Activated naive CD8-positive, alpha-beta T cell (primary cell): Measurements from ENCODE around the gene KRT4.

Source experiments
- H3K27ac Mint-ChIP-seq: one replicate; pipeline ENCODE4 v1.8.0; 2021; ENCODE audit warnings: mixed read lengths
- H3K27me3 Mint-ChIP-seq: one replicate; pipeline ENCODE4 v1.8.0; 2021; ENCODE audit warnings: mixed read lengths
- H3K36me3 Mint-ChIP-seq: one replicate; pipeline ENCODE4 v1.8.0; 2021; ENCODE audit warnings: mixed read lengths
- H3K4me1 Mint-ChIP-seq: one replicate; pipeline ENCODE4 v1.8.0; 2021; ENCODE audit warnings: low read depth, mixed read lengths
- H3K4me3 Mint-ChIP-seq: one replicate; pipeline ENCODE4 v1.8.0; 2021; ENCODE audit warnings: mild to moderate bottlenecking, mixed read lengths
- H3K9me3 Mint-ChIP-seq: one replicate; pipeline ENCODE4 v1.8.0; 2021; ENCODE audit warnings: low read depth, mixed read lengths

KRT4 gene

DNA sequence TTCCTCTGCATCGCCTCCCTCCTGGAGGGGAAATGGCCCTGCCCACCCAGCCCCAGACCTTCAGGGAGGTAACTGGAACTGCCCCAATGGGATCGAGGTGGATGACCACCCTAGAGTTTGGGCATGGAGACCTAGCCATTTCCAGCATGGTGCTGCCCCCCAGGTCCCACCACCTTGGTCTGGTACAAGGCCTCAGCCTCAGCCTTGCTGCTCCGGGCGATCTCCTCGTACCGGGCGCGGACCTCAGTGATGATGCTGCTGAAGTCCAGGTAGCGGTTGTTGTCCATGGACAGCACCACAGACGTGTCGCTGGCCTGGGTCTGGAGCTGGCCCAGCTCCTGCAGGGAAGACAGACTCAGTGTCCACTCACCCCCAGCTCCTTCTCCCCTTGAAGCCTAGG, 30.5 kb upstream of the KRT4 start:
- Mint-ChIP-seq H3K36me3 (no peaks in the 10 kb centered on the region), H3K27me3 (no peaks in the 10 kb centered on the region), H3K4me3 (no peak overlapping the region), H3K27ac (no peak overlapping the region), H3K4me1 (peaks cover 6% of the 10 kb centered on the region), H3K9me3 (no peaks in the 10 kb centered on the region)

DNA sequence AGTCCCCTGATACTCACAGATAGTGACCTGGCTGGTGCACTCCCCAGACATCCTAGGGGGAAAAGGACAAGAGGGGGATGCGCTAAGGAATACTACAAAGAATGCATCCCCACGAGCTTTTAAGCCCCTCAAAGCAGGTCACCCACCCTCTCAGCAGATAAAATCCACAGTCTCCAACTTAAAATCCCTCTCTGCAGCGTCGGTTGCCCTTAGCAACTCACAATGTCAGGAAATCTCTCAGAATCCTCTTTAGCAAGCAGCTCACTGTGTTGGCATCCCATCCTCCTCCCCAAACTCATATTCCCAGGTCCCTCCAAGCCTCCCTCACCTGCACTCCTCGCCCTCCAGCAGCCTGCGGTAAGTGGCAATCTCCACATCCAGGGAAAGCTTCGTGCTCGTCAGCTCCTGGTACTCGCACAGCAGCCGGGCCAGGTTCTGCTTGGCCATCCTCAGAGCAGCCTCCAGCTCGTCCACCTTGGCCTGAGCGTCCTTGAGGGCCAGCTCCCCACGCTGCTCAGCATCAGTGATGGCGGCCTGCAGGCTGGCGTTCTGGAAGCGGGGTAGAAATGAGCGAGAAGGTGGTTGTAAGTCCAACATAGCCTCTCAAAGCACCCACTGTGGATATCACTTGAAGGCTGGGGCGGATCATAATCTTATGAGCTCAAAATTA, 25.7 kb upstream of the KRT4 start:
- H3K36me3 Mint-ChIP-seq: no peaks in the 10 kb centered on the region
- H3K4me1 Mint-ChIP-seq: peaks cover 50% of the 10 kb centered on the region
- no peaks in the 10 kb centered on the region for H3K27me3 Mint-ChIP-seq
- no peak overlapping the region for H3K4me3 Mint-ChIP-seq
- no peaks in the 10 kb centered on the region for H3K9me3 Mint-ChIP-seq
- peak overlapping the region; percentile 51 for H3K27ac Mint-ChIP-seq

DNA sequence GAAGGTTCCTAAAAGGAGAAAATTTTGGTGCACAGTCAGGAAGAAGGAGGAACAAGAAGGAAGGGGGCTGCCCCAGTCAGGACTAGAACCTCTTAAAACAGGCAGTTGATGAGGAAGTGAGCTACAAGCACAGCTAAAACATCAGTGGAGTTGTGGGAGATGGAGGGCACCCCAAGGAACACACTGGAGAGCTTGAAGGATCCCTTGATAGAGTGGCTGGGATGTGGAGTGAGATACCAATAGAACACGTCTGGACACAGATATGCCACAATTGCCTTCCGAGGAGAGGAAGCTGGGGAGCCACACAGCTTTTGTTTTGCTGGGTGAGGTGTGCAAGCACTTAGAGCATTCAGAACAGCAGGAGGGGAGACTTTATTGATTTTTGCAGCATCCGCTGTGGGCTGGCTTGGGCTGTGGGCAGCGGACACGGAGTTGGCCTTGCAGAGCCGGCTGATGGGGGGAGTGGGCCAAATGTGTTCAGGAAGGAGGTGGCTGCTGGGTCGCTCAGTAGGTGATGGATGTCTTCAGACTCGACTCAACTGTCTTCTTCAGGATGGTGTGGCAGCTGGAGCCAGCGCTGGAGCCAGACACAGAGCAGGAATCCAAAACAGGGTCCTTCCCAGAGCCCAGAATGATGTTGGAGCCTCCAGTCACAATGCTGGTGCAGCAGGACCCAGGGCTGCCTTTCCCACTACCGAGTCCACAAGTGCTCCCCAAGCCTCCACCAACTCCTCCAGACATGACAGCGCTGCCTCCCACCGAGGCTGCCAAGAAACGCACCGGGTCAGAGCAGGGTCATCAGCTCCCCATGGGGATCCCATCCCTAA, 24.9 kb upstream of the KRT4 start:
- H3K27me3 Mint-ChIP-seq: no peaks in the 10 kb centered on the region
- H3K27ac Mint-ChIP-seq: peak overlapping the region; percentile 71
- H3K36me3 Mint-ChIP-seq: no peaks in the 10 kb centered on the region
- peaks cover 52% of the 10 kb centered on the region for H3K4me1 Mint-ChIP-seq
- H3K9me3 Mint-ChIP-seq: no peaks in the 10 kb centered on the region
- H3K4me3 Mint-ChIP-seq: no peak overlapping the region

DNA sequence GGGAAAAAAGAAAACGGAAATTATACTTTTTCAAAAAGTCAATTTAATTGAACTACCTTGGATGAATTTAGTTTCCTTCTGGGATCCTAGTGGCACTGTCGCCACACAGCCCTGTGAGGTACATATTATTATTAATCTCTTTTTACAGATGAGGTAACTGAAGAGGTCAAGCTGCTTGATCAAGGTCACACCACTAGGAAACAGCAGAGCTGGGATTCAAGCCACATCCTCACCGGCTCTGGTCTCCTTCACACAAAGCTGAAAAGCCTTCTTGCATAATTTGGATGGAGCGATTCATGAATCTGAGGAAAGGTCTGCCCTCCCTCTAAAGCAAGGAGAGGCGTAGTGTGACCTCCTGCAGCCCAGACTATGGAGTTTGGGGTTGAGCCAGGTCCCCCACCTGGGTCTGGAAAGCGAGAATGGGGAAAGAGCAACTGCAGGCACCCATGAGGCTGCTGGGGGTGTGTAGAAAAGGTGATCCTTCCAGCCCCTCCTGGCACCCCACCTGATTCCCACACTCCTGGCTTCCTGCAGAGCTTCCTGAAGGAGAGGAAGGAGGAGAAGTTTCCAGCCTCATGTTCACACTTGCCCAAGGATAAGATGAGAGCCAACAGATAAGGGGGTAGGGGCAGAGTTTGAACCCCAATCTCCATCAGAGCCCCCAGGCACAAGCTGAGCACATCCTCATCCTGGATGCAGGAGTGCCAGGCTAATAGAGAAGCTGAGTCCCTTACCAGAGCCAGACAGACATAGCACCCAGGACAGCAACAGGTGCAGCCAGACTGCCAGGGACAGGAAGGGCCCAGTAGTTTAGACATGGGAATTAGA, 24.1 kb upstream of the KRT4 start:
- Mint-ChIP-seq H3K36me3 (no peaks in the 10 kb centered on the region), H3K27me3 (no peaks in the 10 kb centered on the region), H3K27ac (peak overlapping the region; percentile 99), H3K9me3 (no peaks in the 10 kb centered on the region), H3K4me3 (no peak overlapping the region), H3K4me1 (peaks cover 52% of the 10 kb centered on the region)

DNA sequence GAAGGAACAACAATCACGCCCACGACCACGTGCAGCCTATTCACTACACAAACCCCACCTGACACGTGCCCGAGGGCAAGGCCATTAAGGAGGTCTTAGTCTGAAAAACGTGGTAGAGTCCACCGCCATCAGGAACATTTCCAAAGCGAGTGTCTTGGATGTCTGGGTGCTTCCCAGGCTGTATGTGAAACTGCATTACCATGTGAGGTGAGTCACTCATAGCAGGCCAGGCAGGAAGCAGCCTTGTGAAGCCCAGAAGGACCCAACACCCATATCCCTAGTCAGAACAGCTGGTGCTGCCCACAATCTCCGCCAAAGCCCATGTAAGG, 23.5 kb upstream of the KRT4 start:
- Mint-ChIP-seq H3K27ac (peak overlapping the region; percentile 99), H3K9me3 (no peaks in the 10 kb centered on the region)

DNA sequence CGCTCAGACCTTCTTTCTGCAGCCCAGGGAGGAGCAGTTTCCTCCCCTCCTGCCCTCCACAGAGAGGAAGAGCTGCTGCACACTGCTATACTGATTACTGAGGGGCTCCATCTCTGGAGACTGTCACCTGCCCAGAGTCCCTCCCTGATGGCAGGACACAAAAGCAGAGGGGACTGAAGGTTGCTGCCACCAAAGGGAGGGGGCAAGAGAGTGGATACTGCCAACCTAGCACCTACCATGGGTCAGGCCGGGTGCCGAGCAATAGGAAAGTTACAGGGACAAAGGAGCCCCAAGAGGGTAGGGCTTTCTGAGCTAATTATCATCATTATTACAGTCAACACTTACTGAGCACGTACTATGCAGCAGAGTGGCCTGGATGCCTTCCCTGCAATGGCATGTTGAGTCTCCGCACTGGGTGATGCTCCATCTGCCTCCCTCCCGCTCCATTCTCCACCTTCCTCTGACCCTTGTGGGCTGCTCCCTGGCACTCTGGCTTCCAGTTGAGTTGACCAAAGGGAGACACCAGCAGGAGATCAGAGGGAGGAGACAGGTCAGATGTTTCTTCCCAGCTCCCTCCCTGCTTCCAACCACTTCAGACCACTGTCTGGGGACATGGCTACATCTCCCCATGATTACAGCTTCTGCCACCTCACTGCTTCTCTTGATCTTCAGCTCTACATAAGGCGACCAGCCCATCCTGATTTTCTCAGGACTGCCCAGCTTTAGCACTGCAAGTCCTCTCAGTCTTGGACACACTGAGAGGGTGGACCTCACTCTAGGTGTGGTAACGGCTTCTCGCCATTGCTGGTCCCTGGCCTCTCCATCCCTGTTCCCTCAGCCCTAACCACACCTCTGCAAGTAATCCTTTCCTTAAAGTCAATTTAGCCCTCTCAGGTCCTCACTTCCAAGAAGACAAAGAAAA, 22.8 kb upstream of the KRT4 start:
- peaks cover 46% of the 10 kb centered on the region for H3K4me1 Mint-ChIP-seq
- no peaks in the 10 kb centered on the region for H3K9me3 Mint-ChIP-seq
- peak overlapping the region; percentile 99 for H3K27ac Mint-ChIP-seq
- H3K36me3 Mint-ChIP-seq: no peaks in the 10 kb centered on the region
- peak overlapping the region; percentile 58 for H3K4me3 Mint-ChIP-seq
- no peaks in the 10 kb centered on the region for H3K27me3 Mint-ChIP-seq

More for the DNA sequence above, 23.5 kb upstream of the KRT4 start:
- H3K27me3 Mint-ChIP-seq: no peaks in the 10 kb centered on the region
- H3K36me3 Mint-ChIP-seq: no peaks in the 10 kb centered on the region
- peaks cover 50% of the 10 kb centered on the region for H3K4me1 Mint-ChIP-seq
- H3K4me3 Mint-ChIP-seq: peak overlapping the region; percentile 49

DNA sequence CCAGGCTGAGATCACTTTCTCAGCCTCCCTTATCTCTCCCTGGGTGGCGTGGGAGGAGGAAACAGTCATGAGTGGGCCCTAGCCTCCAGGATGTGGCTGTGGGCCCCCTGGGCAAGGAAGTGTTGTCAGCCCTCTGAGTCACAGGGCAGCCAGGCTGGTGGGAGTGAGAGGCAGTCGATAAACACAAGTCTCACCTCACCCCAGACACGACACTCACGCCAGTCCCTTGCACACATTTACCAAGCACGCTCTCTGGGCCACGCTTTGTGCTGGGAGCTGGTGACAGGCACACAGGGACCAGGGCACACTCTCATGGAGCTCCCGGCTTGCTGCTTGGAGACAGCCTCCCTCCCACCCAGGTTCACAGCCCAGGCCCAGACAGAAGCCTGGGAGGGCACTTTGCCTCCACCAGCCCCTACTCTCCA, 22.1 kb upstream of the KRT4 start:
- H3K4me1 Mint-ChIP-seq: peaks cover 46% of the 10 kb centered on the region
- H3K27me3 Mint-ChIP-seq: no peaks in the 10 kb centered on the region
- H3K27ac Mint-ChIP-seq: peak overlapping the region; percentile 99
- H3K36me3 Mint-ChIP-seq: no peaks in the 10 kb centered on the region
- H3K4me3 Mint-ChIP-seq: peak overlapping the region; percentile 58
- no peaks in the 10 kb centered on the region for H3K9me3 Mint-ChIP-seq

DNA sequence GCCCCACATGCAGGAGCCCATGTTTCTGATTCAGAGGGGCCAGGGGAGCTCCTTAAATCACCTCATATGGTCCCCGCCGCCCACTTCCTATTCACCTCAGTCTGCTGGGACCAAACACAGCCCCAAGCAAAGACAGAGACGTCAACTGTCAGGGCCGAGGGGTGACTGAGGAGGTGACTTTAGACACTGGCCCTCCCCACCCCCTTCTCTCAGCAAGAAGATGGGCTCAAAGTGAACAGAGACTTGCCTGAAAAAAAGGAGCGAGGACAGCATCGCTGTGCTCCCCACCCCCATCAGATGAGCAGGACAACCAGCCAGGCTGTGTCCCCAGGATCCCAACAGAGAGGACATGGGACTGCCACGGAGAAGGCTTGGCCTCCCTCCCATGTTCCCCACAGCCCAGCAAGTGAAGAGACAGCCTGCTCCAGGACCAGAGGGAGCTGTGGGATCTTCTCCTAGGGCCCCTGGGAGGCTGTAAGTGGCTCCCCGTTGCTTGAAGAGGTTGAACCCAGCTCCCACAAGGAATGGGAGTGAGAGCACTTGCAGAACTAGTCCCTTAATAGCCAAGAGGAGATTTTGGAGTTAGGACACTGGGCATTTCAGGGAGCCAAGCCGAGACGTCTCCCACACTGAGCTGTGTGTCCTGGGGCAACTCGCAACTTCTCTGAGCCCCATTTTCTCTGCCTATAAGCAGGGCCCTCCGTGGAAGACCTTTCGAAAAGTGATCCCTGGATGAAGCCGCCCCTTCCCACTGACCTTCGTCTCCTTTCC, 21.5 kb upstream of the KRT4 start:
- no peaks in the 10 kb centered on the region for H3K36me3 Mint-ChIP-seq
- H3K9me3 Mint-ChIP-seq: no peaks in the 10 kb centered on the region
- peaks cover 46% of the 10 kb centered on the region for H3K4me1 Mint-ChIP-seq
- H3K27ac Mint-ChIP-seq: peak overlapping the region; percentile 99
- no peaks in the 10 kb centered on the region for H3K27me3 Mint-ChIP-seq
- H3K4me3 Mint-ChIP-seq: peak overlapping the region; percentile 58

DNA sequence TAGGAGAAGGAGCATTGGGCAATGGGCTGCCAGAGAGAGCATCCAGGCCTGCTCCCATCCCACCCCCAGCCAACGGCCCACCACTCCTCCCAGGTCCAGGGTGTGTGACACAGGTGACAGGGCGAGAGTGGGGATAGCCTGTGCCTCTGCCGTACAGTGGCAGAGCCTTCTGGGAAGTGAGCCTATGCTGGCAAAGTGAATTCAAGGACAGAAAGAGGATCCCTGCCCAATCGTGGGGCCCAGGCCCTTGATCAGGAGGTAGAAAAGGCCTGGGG, 20.7 kb upstream of the KRT4 start:
- no peaks in the 10 kb centered on the region for H3K36me3 Mint-ChIP-seq
- peaks cover 46% of the 10 kb centered on the region for H3K4me1 Mint-ChIP-seq
- no peaks in the 10 kb centered on the region for H3K9me3 Mint-ChIP-seq
- no peak overlapping the region for H3K4me3 Mint-ChIP-seq
- no peaks in the 10 kb centered on the region for H3K27me3 Mint-ChIP-seq
- peak overlapping the region; percentile 81 for H3K27ac Mint-ChIP-seq

DNA sequence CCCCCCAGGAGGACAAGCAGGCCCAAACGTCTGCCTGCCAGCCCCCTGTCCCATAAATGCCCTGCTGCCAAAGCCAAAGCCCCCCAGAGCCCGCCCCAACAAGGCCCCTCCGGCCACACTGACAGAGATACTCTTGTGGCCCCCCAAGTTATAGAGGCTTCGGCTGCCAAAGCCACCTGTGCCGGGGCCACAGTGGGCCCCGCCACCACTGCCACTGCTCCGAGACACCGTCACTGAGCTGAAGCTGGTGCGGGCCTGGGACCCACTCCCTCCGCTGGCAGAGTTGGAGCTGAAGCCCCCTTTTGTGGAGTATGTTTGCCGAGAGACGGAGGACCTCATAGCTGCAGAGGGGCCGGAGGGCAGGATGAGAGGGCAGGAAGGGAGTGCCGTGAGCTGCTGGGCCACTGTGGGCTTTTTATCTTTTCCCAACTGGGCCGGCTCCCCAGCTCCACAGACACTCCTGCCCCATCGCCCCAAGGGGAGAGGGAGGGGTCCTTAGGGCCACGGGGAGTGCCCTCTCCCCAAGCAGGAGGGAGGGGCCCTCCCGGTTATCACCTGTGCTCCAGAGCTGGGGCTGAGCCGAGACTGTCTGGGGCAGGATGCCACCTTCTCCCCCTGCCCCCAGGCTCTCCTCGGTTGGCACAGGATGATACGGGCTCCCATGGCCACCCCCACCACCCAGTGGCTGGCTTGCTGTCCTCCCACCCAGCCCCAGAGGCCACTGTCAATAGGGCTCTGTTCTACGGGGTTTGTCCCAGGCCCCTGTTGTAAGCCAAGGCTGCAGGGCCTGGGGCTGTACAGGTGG, 20.2 kb upstream of the KRT4 start, which contains the start of gene KRT79:
Gene KRT79 (minus strand): TSS at position 390 of the 805 bp plus-strand sequence. CDS start 51 bp downstream, at position 339.
- no peak within 1 kb of the TSS for H3K4me3 Mint-ChIP-seq
- no peaks in the 10 kb centered on the region for H3K9me3 Mint-ChIP-seq
- no peaks in the 10 kb centered on the region for H3K36me3 Mint-ChIP-seq
- H3K27me3 Mint-ChIP-seq: no peaks in the 10 kb centered on the region
- peaks cover 47% of the 10 kb centered on the region for H3K4me1 Mint-ChIP-seq
- peak within 1 kb of the TSS; percentile 99 for H3K27ac Mint-ChIP-seq

DNA sequence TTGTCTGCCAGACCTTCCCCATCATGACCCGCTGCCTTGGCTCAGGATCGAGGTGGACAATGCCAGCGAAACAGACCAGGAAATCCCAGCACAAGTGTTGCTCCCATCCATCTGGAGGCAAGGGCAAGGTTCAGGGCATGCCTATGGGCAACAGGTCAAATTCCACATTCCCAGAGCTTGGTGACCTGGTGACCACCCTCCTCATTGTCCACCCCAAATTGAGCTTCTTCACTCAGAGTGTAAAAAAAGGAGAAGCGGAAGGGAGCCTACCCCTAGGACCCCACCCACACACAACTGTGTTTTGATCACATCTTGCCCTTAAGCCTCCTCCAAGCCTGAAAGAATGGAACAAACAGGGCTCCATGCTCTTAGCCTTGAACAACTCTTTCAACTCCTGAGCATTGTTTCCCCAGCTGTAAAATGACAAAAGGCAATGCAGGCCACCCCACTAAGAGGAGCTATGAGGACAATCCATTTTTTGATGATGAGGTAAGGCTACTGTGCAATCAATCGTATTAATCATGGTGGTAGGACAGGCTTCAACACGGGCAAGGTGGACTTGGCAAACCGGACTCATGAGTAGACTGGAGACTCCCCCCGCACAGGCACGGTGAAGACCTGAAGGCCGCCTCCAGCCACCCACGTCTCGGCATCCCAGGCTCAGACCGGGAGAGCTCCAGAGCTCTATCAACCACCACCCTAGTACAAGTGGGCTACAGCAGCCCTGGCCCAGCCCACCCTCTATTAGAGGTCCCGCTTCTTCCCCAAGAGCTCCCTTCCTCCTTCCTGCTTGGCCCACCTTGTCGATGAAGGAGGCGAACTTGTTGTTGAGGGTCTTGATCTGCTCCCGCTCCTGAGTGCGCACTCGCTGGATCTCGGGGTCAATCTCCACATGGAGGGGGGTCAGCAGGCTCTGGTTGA, 19.3 kb upstream of the KRT4 start:
- Mint-ChIP-seq H3K4me1 (peaks cover 49% of the 10 kb centered on the region), H3K27ac (peak overlapping the region; percentile 14), H3K9me3 (no peaks in the 10 kb centered on the region), H3K4me3 (no peak overlapping the region), H3K36me3 (no peaks in the 10 kb centered on the region), H3K27me3 (no peaks in the 10 kb centered on the region)

DNA sequence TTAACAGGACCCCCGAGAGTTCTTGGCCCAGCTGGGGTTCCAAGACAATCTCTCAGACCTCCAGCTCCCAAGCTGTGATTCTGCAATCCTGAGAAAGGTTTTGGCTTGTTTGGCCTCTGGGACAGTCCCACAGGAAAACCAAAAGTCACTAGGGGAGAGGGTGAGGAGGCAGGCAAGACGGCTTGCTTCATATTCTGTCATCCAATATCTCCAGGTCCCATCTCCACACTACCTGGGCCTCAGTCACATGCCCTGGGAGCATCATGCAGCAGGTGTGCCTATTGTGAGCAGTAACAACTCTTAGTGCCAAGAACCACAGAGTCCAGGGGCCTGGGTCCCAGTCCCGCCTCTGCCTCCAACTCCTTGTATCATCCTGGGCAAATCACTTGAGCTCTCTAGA, 18.5 kb upstream of the KRT4 start:
- H3K9me3 Mint-ChIP-seq: no peaks in the 10 kb centered on the region
- no peaks in the 10 kb centered on the region for H3K36me3 Mint-ChIP-seq
- H3K4me3 Mint-ChIP-seq: no peak overlapping the region
- no peak overlapping the region for H3K27ac Mint-ChIP-seq
- peaks cover 43% of the 10 kb centered on the region for H3K4me1 Mint-ChIP-seq
- H3K27me3 Mint-ChIP-seq: no peaks in the 10 kb centered on the region
